ENCODE data around the gene PRSS56.

PRSS56 gene

DNA sequence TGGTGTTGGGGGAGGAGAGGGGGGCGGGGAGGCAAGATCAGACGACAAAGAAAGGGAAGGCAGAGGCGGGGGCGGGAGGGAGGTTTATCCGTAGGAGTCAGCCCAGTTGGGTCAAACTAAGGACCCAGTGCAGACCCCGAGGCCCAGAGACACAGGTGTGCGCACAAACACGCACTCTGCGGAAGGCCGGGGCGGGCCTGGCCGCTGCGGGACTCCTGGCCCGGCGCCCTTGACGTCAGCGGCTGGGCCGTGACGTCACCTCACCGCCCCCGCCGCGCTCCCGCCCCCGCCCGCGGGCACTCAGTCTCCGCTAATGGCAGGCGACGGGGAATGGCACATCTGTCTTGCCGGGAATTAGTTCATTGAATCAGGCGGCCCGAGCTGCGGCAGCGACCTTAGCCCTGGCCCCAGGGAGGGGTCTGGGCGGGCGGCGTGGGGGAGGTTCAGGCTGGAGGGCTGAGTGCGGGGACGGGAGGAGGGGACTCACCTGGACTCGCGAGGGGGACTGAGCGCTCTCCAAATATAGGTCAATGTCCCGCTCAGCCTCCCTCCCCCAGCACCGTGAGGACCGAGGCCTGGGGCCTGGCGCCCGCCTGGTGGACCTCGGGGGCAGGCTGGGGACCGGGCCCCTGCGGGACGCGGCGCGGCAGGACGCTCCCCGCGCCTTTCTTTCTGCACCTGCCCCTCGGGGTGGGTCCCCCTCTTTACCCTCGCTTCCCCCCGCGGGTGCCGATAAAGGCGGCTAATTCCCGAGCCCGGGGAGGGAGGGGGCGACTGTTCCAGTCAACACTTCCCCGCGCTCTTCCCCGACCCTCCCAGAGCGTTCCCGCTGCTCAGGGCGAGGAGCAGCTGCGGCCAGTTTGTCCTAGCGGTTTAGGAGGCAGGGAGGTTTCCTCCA lies 17.0 kb upstream of the PRSS56 start:
- no peak for DNase-seq

DNA sequence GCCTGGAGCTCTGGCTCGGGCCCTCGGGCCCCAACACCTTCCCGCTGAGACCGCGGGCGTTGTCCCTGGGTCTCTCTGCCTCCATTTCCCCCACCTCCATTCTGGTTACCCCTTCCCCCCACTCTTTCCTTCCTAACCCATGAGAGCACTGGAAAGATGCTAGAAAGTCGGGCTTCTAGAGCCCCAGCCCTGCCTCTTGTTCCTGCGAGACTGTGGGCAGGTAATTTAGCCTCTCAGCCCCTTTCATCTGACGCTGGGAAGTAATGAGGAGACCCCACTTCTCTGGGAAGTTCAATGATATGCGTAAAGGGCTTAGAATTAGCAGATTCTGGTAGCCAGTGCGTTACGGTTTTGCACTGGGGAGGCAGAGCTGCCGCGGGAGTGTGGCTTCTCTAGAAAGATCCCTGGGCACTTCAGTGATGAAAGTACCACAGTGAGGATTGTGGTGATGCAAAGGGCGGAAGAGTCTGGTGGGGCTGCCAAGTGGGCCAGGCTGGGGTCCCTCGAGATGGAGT lies 16.3 kb upstream of the PRSS56 start:
- DNase-seq = no peak

DNA sequence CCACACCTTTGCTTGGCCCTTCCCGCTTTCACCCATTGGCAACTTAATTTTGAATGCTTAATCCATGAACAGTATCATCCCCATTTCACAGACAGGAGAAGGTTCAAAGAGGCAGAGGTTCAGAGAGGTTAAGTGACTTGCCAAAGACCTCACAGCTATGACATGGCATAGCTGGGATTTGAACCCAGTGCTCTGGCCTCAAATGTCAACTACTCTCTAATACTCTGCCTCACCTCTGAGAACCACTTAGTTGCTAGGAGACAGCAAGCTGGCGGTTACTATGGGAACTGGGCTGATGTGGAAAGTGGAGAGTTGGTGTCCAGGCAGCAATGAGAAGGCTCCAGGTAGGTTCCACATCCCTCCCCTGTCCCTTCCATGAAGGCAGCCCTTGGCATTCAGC lies 15.8 kb upstream of the PRSS56 start:
- no peak for DNase-seq

DNA sequence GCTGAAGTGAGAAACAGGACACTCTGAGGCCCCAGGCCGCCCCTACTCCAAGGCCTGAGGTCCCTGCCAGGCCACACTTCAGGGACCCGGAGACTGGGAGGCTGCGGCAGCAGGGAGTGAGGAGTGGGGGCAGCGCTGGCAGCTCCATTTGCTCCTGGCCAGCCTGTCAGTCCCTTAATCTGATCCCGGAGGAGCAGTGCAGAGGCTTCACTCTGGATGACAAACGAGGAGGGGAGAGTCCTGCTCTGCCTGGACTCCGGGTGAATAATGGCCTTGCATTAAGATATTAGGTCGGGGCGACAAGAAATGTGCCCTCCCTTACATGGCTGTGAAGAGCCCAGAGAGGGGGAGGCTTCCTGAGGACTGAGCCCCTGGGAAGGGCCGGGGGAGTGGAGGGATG lies 14.3 kb upstream of the PRSS56 start:
- no peak for DNase-seq

DNA sequence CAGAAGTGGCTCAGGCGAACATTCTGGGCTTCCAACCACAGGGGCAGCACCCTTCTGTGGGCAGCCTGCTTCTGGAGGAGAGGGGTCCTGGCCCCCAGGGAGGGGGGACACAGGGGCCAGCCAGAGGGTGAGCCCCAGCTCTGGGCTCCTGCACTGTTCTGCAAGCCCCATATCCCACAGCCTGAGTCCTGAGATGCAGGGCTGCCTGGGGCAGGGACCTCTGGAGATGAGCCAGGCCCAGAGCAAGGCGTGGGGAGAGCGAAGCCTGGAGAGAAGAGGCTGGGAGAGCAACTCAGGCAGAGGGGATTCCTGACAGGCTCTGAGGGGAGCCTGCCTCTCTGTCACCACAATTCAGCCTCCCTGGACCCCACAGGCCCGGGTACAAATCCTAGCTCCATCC lies 13.5 kb upstream of the PRSS56 start:
- no peak for DNase-seq

DNA sequence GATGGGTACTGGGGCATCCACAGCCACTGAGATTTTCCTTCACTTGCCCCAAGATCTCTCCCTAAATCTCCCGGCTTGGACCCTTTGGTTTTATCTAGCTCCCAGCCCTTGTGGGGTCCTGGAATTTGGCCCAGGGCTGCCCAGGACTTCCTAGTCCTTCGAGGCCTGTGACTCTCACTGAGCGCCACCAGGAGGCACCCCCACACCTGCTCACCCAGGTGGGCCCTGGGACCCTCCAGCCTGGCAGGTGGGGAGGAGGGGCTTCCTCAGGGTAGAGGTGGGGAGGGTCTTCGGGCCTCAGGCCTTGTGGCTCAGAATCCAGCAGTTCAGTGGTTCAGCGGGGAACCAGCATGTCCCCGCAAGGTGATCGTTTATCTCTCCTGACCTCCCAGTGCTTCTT lies 11.9 kb upstream of the PRSS56 start:
- no peak for DNase-seq

DNA sequence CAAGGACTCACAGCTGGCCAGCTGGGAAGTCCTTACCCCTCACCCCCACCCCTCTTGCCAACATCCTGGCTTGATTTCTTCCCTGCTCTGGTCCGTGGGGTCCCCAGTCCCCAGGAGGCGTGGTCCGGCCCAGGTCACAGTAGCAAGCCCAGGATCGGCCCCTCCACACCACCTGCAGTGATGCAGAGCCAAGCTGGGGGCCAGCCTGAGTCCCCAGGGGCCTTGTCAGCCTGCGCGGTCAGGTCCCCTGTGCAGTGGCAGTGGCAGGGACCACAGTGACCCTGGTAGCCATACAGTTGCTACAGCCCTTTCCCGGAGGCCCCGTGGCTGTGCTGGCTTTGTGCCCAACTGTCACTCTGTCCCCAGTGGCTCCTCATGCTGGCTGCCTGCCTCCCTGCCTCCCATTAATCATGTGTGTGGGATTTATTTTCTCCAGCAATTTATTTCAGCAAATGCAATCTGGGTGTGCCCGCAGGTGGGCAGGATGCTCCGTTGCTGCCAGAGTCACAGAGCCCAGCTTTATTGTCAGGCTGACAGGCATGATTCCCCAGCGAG lies 8.8 kb upstream of the PRSS56 start:
- no peak for DNase-seq

DNA sequence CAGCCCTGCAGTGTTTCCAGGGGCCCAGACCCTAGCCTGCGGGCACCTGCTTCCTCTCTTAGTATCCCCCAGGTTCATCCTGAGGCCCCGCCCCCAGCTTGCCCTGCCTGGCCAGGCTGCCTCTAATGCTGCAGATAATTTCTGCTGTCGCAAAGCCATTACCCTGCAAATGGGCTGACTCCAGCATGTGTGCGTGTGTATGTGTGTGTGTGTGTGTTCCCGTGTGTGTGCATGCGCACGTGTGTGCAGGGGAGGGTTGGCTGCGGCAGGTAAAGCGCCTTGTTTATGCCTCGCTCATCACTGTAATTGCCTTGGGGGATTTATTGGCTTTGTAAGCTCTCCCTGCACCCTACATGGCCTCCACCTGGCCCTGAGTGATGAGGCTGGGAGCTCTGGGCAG lies 7.6 kb upstream of the PRSS56 start:
- no peak for DNase-seq

DNA sequence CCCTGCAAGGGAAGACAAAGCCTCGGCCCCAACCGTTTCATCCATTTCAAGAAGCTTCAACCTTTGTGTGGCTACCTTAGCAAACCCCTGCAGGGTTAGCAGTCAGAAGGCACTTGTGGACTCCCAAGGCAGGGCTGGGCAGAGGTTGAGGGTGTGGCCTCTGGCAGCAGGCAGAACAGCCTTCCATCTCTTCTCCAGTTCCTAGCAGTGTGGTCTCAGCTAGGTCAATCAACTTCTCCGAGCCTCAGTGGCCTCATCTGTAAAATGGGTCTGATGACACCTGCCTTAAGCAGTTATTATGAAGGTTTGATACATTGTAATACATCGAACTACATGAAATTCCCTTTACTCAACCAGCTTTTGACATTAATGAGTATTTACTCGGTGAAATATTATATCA lies 6.8 kb upstream of the PRSS56 start:
- DNase-seq = no peak

DNA sequence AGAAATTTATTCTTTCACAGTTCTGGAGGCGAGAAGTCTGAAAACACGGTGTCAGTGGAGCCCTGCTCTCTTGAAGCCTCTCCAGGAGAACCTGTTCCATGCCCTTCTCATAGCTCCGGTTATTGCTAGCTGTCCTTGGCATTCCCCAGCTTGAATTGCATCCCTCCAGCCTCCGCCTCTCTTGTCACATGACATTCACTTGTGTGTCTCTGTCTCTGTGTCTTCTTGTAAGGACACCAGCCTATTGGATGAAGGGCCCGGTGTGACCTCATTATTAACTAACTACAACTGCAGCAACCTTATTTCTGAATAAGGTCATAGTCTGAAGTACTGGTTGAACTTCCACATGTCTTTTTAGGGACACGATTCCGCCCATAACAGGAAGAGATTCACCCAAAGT lies 4.5 kb upstream of the PRSS56 start:
- no peak for DNase-seq

DNA sequence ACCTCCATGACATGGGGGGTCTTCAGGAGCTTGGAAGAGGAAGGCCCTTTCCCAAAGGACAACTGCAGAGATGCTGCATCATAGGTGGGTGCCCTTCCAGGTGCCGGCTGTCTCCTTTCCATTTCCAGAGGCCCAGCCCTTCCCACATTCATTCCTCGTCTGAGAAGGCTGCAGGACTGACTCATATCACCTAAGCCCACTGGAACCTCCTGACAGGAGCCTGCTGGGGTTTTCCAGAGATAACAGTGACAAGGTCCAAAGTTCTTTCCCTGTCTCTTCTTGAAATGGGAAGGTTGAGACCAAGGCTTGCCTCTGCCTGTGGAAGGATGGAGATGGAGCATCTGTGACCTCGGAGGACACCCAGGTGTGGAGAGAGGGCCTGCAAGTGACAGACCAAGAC lies 3.6 kb upstream of the PRSS56 start:
- no peak for DNase-seq

DNA sequence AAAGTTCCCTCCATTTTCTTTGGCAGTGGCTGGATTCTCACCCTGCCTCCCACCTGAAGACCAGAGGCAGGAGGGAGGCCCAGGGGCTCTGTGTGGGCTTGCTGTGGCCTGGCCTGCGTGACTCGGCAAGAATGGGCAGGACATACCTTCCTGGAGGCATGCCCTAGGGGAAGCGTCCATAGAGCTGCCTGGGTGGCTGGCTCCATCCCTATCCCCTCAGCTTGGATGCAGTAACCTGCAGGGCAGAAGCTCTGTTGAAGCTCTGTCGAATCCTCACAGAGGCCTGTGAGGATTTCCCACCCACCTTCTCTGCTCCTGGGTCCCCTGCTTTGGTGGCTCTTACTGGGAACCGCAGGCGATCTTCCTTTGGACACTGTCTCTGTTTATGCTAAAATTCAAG lies 1.3 kb upstream of the PRSS56 start:
- DNase-seq = no peak

DNA sequence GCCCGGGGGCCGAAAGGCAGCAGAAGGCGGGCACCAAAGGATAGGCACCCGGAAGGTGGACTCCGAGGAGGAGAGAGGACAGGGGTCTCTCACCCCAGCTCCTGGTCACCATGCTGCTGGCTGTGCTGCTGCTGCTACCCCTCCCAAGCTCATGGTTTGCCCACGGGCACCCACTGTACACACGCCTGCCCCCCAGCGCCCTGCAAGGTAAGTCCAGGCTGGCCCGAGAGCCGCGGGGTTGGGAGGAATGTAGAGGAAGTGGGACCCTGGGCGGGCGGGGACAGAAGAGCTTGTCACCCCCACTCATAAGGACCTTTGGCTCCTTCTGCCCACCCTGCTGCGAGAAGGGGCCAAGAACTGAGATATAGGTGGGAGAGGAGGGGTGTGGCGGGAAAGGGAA lies 301 bp downstream of the PRSS56 start:
- DNase-seq = no peak

DNA sequence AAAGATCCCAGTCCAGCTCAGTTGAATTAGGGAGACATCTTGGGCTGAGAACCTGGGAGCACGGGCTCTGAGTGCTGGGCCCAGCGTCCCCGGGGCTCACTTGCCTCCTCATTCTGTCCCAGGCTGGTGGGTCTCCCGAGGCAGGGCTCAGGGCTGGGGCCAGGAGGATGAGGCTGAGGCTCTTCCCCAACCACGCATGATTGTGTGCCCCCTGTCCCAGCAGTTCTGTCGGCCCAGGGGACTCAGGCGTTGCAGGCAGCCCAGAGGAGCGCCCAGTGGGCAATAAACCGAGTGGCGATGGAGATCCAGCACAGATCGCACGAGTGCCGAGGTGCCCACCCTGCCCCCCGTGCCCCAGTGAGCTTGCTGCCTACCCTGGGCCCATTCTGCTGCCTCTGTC lies 910 bp downstream of the PRSS56 start:
- no peak for DNase-seq

DNA sequence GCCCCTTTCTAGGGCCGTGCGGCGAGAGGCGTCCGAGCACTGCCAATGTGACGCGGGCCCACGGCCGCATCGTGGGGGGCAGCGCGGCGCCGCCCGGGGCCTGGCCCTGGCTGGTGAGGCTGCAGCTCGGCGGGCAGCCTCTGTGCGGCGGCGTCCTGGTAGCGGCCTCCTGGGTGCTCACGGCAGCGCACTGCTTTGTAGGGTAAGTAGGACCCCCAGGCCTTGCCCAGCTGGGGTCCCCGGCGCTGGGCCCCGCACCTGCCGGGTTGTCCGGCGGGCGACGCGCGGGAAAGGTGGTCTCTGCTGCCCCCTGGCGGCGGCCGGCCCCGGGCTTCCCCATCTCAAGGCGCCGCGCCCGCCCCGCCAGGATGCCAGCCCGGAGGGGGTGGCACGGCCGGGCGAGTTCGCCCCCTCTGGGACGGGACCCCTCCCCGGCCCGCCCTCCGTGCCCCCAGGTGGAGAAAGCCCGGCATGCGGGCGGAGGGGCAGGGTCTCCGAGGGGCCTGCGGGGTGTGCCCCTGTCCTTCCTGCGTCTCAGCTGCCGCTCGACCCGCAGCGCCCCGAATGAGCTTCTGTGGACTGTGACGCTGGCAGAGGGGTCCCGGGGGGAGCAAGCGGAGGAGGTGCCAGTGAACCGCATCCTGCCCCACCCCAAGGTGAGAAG lies 1.9 kb downstream of the PRSS56 start:
- no peak for DNase-seq

DNA sequence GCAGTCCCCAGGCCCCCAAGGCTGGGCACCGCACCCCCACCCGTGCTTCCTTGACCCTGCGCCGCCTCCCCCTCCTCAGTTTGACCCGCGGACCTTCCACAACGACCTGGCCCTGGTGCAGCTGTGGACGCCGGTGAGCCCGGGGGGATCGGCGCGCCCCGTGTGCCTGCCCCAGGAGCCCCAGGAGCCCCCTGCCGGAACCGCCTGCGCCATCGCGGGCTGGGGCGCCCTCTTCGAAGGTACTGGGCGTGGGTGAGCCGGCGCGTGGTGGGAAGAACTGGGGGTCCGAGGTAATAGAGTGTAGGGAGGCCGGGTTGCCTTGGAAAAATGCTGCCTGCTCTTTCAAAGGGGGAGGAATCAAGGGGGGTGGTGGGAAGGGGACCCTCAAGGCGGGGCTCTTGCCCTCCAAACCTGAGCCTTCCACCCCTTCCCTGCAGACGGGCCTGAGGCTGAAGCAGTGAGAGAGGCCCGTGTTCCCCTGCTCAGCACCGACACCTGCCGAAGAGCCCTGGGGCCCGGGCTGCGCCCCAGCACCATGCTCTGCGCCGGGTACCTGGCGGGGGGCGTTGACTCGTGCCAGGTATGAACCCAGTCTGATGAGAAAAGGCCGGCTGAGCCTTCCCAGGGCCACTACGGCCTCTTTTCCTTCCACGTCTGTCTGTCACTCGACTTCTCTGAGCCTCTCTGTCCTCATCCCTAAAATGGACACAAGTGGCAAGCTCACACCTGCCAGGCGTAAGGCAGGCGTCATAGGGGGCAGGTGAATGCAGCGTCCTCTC lies 2.6 kb downstream of the PRSS56 start:
- DNase-seq = no peak

DNA sequence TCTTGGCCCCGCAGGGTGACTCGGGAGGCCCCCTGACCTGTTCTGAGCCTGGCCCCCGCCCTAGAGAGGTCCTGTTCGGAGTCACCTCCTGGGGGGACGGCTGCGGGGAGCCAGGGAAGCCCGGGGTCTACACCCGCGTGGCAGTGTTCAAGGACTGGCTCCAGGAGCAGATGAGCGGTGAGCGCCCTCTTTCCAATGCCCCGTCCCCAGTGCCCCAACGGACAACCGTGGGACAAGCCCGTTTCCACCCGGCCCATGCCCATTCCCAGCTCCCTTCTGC lies 3.2 kb downstream of the PRSS56 start:
- DNase-seq = no peak

DNA sequence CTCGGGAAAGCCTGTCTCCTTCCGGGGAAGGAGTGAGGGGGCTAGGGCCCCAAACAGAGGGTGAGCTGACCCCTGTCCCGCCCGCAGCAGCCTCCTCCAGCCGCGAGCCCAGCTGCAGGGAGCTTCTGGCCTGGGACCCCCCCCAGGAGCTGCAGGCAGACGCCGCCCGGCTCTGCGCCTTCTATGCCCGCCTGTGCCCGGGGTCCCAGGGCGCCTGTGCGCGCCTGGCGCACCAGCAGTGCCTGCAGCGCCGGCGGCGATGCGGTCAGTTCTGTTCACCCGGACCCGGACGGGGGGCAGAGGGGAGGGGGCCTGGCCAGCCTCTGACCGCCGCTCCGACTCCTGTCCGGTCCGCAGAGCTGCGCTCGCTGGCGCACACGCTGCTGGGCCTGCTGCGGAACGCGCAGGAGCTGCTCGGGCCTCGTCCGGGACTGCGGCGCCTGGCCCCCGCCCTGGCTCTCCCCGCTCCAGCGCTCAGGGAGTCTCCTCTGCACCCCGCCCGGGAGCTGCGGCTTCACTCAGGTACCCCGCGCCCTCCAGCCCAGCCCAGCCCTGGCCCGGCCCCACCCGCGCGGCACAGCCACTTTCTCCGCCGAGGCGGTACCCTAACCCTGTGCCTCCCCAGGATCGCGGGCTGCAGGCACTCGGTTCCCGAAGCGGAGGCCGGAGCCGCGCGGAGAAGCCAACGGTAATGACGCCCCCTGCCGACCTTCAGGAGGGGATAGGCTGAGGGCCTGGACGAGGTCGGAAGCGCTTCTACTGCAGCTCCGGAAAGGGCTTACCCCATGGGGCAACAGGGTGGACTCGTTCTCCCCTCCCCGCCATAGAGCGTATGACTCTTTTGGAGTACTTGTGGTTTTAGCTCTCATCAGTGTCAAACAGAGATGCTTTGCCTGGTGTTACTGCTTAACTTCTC lies 3.8 kb downstream of the PRSS56 start:
- DNase-seq = no peak

DNA sequence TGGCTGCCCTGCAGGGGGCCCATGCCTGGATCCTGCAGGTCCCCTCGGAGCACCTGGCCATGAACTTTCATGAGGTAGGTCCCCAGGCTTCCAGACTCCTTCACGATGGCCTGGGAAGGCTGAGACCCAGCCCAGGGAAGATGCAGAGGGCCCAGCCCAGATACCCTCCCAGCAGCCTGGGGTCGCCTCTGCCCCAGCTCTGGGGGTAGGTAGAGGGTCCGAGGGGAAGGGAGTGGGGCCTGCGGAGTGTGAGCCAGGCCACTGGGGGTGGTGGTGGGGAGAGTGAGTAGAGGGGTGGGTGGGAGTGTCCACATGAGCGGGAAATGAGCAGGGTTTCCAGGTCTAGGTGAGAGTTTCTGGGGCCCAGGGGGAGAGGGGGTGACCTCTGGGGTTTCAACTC lies 4.6 kb downstream of the PRSS56 start:
- no peak for DNase-seq

DNA sequence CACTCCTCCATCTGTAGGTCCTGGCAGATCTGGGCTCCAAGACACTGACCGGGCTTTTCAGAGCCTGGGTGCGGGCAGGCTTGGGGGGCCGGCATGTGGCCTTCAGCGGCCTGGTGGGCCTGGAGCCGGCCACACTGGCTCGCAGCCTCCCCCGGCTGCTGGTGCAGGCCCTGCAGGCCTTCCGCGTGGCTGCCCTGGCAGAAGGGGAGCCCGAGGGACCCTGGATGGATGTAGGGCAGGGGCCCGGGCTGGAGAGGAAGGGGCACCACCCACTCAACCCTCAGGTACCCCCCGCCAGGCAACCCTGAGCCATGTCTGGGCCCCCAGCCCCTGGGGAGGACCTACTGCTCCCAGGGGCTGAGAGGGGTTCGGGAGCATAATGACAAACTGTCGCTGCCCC lies 5.0 kb downstream of the PRSS56 start:
- DNase-seq = no peak

DNA sequence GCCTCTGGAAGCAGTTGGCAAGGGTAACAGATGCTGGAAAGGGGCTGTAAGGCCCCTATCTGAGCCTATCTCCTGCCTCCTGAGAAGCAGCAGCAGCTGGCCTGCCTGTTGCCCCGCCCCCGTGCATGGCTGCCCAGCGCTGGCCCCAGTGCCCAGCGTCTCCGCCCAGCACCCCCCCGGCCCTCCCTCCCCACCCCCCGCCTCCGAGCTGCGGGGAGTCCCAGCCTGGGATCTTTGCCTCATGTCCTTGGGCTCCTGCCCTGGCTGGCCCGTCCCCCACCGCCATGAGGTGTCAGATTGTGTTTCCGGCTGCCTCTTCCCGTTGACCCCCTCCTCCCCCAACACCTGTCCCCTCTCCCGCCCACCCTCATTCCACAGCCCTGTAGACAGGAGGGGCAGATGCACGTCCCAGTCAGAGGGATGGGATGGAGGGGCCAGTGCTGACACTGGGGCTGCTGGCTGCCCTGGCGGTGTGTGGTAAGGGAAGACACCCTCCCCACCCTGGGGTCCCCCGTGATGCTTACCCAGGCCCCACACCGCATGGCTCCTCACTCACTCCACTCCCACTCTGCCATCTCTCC lies 5.7 kb downstream of the PRSS56 start, which contains the start of gene CHRND:
Gene CHRND (plus strand): TSS at position 370 of the 581 bp plus-strand sequence. CDS start 56 bp downstream, at position 426.
- no peak for DNase-seq
